ENCODE measurements around the gene ZNF124. TPM values are rescaled to one million over a fixed set of nuclear protein-coding genes. Genes with fewer than 3 reads are reported as not detected.

ZNF124 gene
- total and polyA plus RNA-seq, 2 of the 8 experiments (the other 6 are each of a cell fraction or from before 2014, with no cell fraction given) = 4.6 to 39.9 TPM

- CTCF ChIA-PET (ENCODE audit: partially characterized antibody) = no interaction called here
- Histone ChIP-seq H3K4me3 (ENCODE audit: extremely low read depth in 1 of 4, insufficient read depth in 2 of 4, low read depth in 3 of 4, low read length in 4 of 4) (no peak overlapping the region), H4K20me1 (replicated peaks in 1 of 2; ENCODE audit: control insufficient read depth in 1 of 2, insufficient read depth in 2 of 2, low read length in 2 of 2) (peaks cover 0 to 4% of the 10 kb centered on the region in 2 experiments), H3K36me3 (ENCODE audit: control insufficient read depth in 2 of 4, insufficient read depth in 4 of 4, low read length in 3 of 4) (peaks cover 0 to 7% (median under 1%) of the 10 kb centered on the region in 4 experiments; a peak in 5 of 8 replicates), H2BK20ac (ENCODE audit: low read length) (no peak overlapping the region), H3K18ac (ENCODE audit: extremely low read depth, low read length) (no peak overlapping the region), H3K9ac (replicated peaks in 1 of 4; ENCODE audit: extremely low read depth in 1 of 4, low read depth in 3 of 4, low read length in 3 of 4) (no peak overlapping the region), H3K4ac (replicated peaks; ENCODE audit: insufficient read length, low read depth, low read length) (no peak overlapping the region), H4K8ac (ENCODE audit: extremely low read depth, insufficient read depth, low read length) (no peak overlapping the region), H3K27me3 (replicated peaks in 1 of 4; ENCODE audit: control insufficient read depth in 3 of 4, extremely low read depth in 1 of 4, insufficient read depth in 3 of 4, low read length in 3 of 4) (no peaks in the 10 kb centered on the region), H2BK120ac (replicated peaks; ENCODE audit: low read depth, low read length) (no peak overlapping the region), H3K4me2 (ENCODE audit: insufficient read depth in 1 of 2, low read depth in 2 of 2, low read length in 2 of 2) (no peak overlapping the region), H2BK15ac (ENCODE audit: low read length) (no peak overlapping the region), H2AK5ac (ENCODE audit: low read depth, low read length) (no peak overlapping the region), H3K27ac (ENCODE audit: low read depth, low read length) (no peak overlapping the region), H4K5ac (ENCODE audit: insufficient read length, low read depth, low read length) (no peak overlapping the region), H2AFZ (ENCODE audit: low read length) (no peak overlapping the region), H3K9me3 (ENCODE audit: insufficient read depth in 2 of 2, low read depth in 1 of 2, low read length in 1 of 2) (no peaks in the 10 kb centered on the region), H3K23me2 (ENCODE audit: low read depth, low read length) (no peaks in the 10 kb centered on the region), H3K14ac (ENCODE audit: insufficient read length) (no peak overlapping the region), H2BK12ac (ENCODE audit: low read depth, low read length) (no peak overlapping the region), H3K79me1 (ENCODE audit: low read depth, low read length) (peaks cover 8% of the 10 kb centered on the region), H3K79me2 (ENCODE audit: control insufficient read depth in 1 of 2, insufficient read depth in 2 of 2, low read length in 2 of 2) (peaks cover under 1 to 60% of the 10 kb centered on the region in 2 experiments; a peak in 3 of 4 replicates), H4K91ac (replicated peaks; ENCODE audit: insufficient read length, low read length) (no peak overlapping the region), H3K23ac (ENCODE audit: insufficient read length) (no peak overlapping the region), H2BK5ac (ENCODE audit: low read depth, low read length) (no peak overlapping the region), H3K56ac (replicated peaks; ENCODE audit: insufficient read length, low read depth, low read length) (no peak overlapping the region), H3K4me1 (replicated peaks in 1 of 4; ENCODE audit: control insufficient read depth in 3 of 4, insufficient read depth in 4 of 4, low read length in 3 of 4) (peaks cover 1 to 3% (median 3%) of the 10 kb centered on the region in 4 experiments; a peak in 4 of 7 replicates)
- DNase-seq (ENCODE audit: low read depth in 1 of 2, low spot score in 2 of 2) = no peak
- WGBS, 2 experiments (ENCODE audit: extremely low coverage in 1 of 2, insufficient coverage in 1 of 2, insufficient read length in 1 of 2, insufficient replicate concordance in 2 of 2, low coverage in 1 of 2, low lambda C conversion rate in 2 of 2, missing lambda C conversion rate in 1 of 2) = 90% methylated on average over 7 of the region's 7 CpGs; no CpG with 5 or more reads in 1 of the 2 experiments
- POLR2A ChIA-PET (ENCODE audit: partially characterized antibody) = interaction anchor here (1.0 kb wide), 1 partner anchor 12 kb away, joined by 4 read pairs; no protein-coding TSS in a partner anchor
- no peak for FAIRE-seq
- TF ChIP-seq JUN (IDR thresholded peaks at IDR 0.05; ENCODE audit: low read depth, low read length) (no peak), CHD2 (IDR thresholded peaks at IDR 0.05; ENCODE audit: low read length) (no peak), TCF12 (IDR thresholded peaks at IDR 0.05; ENCODE audit: low read depth, low read length) (no peak), TAF1 (IDR thresholded peaks at IDR 0.05; ENCODE audit: low read depth, low read length) (no peak), BRCA1 (IDR thresholded peaks at IDR 0.05; ENCODE audit: low read depth, low read length) (no peak), EZH2 (IDR thresholded peaks at IDR 0.05; ENCODE audit: low read depth, low read length, severe bottlenecking) (no peak), SIX5 (IDR thresholded peaks at IDR 0.05; ENCODE audit: low read depth, low read length) (no peak), PHF8 (conservative IDR thresholded peaks at IDR 0.05; ENCODE audit: low read depth, low read length) (no peak), FOSL1 (IDR thresholded peaks at IDR 0.05; ENCODE audit: insufficient read depth, low read depth, low read length) (no peak), KDM1A (IDR thresholded peaks at IDR 0.05; ENCODE audit: borderline replicate concordance, low read length) (no peak), EP300 (IDR thresholded peaks at IDR 0.05; ENCODE audit: borderline replicate concordance in 1 of 2, low read depth in 2 of 2, low read length in 2 of 2) (no peak), TBP (IDR thresholded peaks at IDR 0.05; ENCODE audit: low read depth, low read length) (no peak), CREB1 (IDR thresholded peaks at IDR 0.05) (no peak), POLR2A (IDR thresholded peaks at IDR 0.05; ENCODE audit: control extremely low read depth in 1 of 2, low read depth in 2 of 2, low read length in 2 of 2) (no peak)
Measured at GRCh38 chr1:247204177-247204647, 32.4 kb upstream of the ZNF124 start.
